Nephron (organoid): ENCODE results near the gene C4A.
"Not testable (repeated sequence)": the region's sequence is repeated elsewhere in the genome, so short reads cannot be mapped to it uniquely, and the experiment has no call there.

Experiments used
- H3K27ac Mint-ChIP-seq, 3 experiments: 2 replicates each; pipeline ENCODE4 v1.8.0; 2020; ENCODE audit warnings: mixed read lengths in 3 of 3, mild to moderate bottlenecking in 2 of 3, moderate library complexity in 1 of 3
- H3K27me3 Mint-ChIP-seq: 2 replicates; pipeline ENCODE4 v1.8.0; 2021; ENCODE audit warnings: low read depth, mild to moderate bottlenecking, moderate library complexity, mixed read lengths
- H3K36me3 Mint-ChIP-seq: 2 replicates; pipeline ENCODE4 v1.8.0; 2020; ENCODE audit warnings: low read depth, mixed read lengths
- H3K4me1 Mint-ChIP-seq: 2 replicates; pipeline ENCODE4 v1.8.0; 2020; ENCODE audit warnings: mixed read lengths
- H3K4me3 Mint-ChIP-seq, 3 experiments: 2 replicates each; pipeline ENCODE4 v1.8.0; 2020; ENCODE audit warnings: mild to moderate bottlenecking in 3 of 3, mixed read lengths in 3 of 3, moderate library complexity in 2 of 3
- H3K9me3 Mint-ChIP-seq: 2 replicates; pipeline ENCODE4 v1.8.0; 2020; ENCODE audit warnings: mixed read lengths

Gene C4A

DNA sequence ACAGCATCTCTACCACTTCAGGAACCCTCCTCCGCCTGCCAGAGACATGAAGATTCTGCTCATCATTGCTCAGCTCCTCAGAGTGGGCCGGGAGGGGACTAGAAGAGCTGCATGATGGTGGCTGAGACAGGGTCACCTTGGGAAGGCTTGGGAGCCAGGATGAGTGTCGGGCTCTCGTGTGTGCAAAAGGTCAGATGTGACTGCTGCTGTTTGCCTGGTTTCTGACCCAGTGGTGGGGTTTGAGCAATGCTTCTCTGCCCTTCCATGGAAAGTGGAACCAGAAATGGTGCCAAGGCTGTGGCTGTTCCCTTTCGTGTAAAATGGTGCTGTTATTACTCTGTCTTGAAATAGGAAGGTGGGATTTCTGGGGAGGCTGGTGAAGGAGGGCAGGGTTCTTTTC is 31.9 kb downstream of the C4A start:
- not testable (repeated sequence) for H3K27ac Mint-ChIP-seq, H3K4me1 Mint-ChIP-seq, H3K36me3 Mint-ChIP-seq, H3K4me3 Mint-ChIP-seq, H3K27me3 Mint-ChIP-seq, H3K9me3 Mint-ChIP-seq

DNA sequence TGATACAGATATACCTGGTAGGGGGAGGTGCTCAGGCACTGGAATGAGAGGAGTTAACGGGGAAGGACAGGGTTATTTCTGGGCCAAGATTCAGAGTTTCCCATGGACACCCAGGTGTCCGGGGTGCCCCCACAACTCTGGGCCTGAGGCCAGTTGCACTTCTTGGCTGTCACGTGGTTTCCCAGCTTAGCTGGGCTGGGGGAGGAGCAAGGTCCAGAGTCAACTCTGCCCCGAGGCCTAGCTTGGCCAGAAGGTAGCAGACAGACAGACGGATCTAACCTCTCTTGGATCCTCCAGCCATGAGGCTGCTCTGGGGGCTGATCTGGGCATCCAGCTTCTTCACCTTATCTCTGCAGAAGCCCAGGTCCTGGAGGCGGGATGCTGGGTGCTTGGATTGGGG is 32.7 kb downstream of the C4A start, which contains the start of gene C4B:
TSS of gene C4B (plus strand) at position 249 of the 400 bp plus-strand sequence. CDS start at position 300, 51 bp downstream.
- not testable (repeated sequence) for H3K9me3 Mint-ChIP-seq, H3K27me3 Mint-ChIP-seq, H3K36me3 Mint-ChIP-seq, H3K4me1 Mint-ChIP-seq, H3K4me3 Mint-ChIP-seq, H3K27ac Mint-ChIP-seq

- H3K4me1 Mint-ChIP-seq, H3K36me3 Mint-ChIP-seq, H3K9me3 Mint-ChIP-seq, H3K27ac Mint-ChIP-seq, H3K27me3 Mint-ChIP-seq, H3K4me3 Mint-ChIP-seq: not testable (repeated sequence)
Observed at GRCh38 chr6:32022100-32022499, 40.2 kb downstream of the C4A start.

- H3K27me3 Mint-ChIP-seq, H3K36me3 Mint-ChIP-seq, H3K27ac Mint-ChIP-seq, H3K9me3 Mint-ChIP-seq, H3K4me1 Mint-ChIP-seq, H3K4me3 Mint-ChIP-seq: not testable (repeated sequence)
Observed at GRCh38 chr6:32028631-32029030, 46.8 kb downstream of the C4A start.

- not testable (repeated sequence) for H3K27me3 Mint-ChIP-seq, H3K9me3 Mint-ChIP-seq, H3K27ac Mint-ChIP-seq, H3K36me3 Mint-ChIP-seq, H3K4me3 Mint-ChIP-seq, H3K4me1 Mint-ChIP-seq
Observed at GRCh38 chr6:32029553-32029952, 47.7 kb downstream of the C4A start.

DNA sequence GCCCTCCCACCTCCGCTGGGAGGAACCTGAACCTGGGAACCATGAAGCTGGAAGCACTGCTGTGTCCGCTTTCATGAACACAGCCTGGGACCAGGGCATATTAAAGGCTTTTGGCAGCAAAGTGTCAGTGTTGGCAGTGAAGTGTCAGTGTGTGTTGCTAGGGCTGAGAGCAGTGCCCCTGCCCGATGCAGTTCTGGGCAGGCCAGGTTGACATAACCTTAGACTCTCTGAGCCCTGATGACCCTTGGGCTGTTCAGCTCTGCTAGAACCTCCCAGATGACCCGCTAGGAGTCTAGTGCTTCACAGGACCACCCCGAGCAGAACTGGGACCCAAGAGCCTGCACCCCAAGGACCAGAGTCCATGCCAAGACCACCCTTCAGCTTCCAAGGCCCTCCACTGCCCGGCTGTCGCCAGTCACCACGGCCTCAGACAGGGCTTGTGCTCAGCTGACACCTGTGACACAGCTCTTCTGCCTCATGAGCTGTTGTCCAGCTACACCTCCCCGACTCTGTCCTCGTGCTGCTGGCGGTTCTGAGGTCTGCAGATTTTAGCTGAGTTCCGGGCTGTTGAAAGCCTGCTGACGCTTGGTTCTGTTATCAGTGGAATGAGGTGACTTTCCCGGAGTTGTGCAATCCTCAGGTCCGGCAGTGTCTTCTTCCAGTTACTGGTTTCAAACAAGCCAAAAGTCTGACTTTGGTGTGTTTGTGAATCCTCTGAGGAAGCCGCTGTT is 53.6 kb downstream of the C4A start:
- not testable (repeated sequence) for H3K4me1 Mint-ChIP-seq, H3K27me3 Mint-ChIP-seq, H3K36me3 Mint-ChIP-seq, H3K27ac Mint-ChIP-seq, H3K4me3 Mint-ChIP-seq, H3K9me3 Mint-ChIP-seq

GRCh38 chr6:32037136-32037535 is 55.3 kb downstream of the C4A start:
- H3K9me3 Mint-ChIP-seq, H3K27ac Mint-ChIP-seq, H3K36me3 Mint-ChIP-seq, H3K27me3 Mint-ChIP-seq, H3K4me3 Mint-ChIP-seq, H3K4me1 Mint-ChIP-seq: not testable (repeated sequence)

DNA sequence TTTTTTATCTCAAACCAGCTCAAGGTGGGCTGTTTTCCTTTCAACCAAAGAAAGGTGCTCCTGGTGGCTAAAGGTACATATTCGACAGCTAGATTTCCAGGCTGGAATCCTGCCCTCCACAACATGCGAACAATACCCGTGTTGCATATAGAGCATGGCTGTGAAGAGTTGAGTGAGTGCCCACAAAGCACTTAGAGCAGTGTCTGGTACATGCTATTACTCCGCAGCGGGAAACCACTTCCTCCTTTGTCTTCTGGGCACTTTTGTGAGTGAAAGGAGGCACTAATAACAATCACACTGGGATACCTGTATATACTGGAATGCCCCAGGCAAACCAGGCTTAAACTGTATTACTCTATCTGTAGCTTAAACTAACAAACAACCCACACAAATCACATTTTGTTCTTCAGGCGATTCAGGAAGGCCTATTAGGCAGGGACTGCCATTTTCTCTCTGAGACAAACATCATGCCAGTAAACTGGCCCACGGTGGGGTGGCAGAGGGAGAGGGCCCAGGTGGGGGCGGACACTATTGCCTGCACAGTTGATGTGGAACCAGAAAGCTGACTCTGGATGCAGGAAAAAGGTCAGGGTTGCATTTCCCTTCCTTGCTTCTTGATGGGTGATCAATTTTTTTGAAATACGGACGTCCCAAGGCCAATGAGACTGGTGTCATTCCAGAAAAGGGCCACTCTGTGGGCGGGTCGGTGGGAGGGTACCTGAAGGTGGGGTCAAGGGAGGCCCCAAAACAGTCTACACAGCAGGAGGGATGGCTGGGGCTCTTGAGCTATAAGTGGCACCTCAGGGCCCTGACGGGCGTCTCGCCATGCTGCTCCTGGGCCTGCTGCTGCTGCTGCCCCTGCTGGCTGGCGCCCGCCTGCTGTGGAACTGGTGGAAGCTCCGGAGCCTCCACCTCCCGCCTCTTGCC is 56.0 kb downstream of the C4A start, which contains the start of gene CYP21A2:
TSS of gene CYP21A2 (plus strand) at position 818 of the 927 bp plus-strand sequence. CDS start at position 826, 8 bp downstream.
- not testable (repeated sequence) for H3K9me3 Mint-ChIP-seq, H3K27ac Mint-ChIP-seq, H3K27me3 Mint-ChIP-seq, H3K4me1 Mint-ChIP-seq, H3K4me3 Mint-ChIP-seq, H3K36me3 Mint-ChIP-seq

DNA sequence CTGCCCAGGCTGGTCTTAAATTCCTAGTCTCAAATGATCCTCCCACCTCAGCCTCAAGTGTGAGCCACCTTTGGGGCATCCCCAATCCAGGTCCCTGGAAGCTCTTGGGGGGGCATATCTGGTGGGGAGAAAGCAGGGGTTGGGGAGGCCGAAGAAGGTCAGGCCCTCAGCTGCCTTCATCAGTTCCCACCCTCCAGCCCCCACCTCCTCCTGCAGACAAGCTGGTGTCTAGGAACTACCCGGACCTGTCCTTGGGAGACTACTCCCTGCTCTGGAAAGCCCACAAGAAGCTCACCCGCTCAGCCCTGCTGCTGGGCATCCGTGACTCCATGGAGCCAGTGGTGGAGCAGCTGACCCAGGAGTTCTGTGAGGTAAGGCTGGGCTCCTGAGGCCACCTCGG is 57.0 kb downstream of the C4A start:
- not testable (repeated sequence) for H3K27me3 Mint-ChIP-seq, H3K27ac Mint-ChIP-seq, H3K36me3 Mint-ChIP-seq, H3K9me3 Mint-ChIP-seq, H3K4me1 Mint-ChIP-seq, H3K4me3 Mint-ChIP-seq

DNA sequence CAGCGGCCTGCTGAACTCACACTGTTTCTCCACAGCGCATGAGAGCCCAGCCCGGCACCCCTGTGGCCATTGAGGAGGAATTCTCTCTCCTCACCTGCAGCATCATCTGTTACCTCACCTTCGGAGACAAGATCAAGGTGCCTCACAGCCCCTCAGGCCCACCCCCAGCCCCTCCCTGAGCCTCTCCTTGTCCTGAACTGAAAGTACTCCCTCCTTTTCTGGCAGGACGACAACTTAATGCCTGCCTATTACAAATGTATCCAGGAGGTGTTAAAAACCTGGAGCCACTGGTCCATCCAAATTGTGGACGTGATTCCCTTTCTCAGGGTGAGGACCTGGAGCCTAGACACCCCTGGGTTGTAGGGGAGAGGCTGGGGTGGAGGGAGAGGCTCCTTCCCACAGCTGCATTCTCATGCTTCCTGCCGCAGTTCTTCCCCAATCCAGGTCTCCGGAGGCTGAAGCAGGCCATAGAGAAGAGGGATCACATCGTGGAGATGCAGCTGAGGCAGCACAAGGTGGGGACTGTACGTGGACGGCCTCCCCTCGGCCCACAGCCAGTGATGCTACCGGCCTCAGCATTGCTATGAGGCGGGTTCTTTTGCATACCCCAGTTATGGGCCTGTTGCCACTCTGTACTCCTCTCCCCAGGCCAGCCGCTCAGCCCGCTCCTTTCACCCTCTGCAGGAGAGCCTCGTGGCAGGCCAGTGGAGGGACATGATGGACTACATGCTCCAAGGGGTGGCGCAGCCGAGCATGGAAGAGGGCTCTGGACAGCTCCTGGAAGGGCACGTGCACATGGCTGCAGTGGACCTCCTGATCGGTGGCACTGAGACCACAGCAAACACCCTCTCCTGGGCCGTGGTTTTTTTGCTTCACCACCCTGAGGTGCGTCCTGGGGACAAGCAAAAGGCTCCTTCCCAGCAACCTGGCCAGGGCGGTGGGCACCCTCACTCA is 57.7 kb downstream of the C4A start:
- not testable (repeated sequence) for H3K27me3 Mint-ChIP-seq, H3K36me3 Mint-ChIP-seq, H3K4me3 Mint-ChIP-seq

GRCh38 chr6:32040299-32041049 is 58.6 kb downstream of the C4A start:
- H3K4me1 Mint-ChIP-seq, H3K27me3 Mint-ChIP-seq, H3K4me3 Mint-ChIP-seq: not testable (repeated sequence)

More for the DNA sequence above, 57.7 kb downstream of the C4A start:
- H3K9me3 Mint-ChIP-seq, H3K4me1 Mint-ChIP-seq, H3K27ac Mint-ChIP-seq: not testable (repeated sequence)

DNA sequence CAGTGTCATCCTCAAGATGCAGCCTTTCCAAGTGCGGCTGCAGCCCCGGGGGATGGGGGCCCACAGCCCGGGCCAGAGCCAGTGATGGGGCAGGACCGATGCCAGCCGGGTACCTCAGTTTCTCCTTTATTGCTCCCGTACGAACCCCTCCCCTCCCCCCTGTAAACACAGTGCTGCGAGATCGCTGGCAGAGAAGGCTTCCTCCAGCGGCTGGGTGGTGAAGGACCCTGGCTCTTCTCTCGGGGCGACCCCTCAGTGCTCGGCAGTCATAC is 59.1 kb downstream of the C4A start:
- not testable (repeated sequence) for H3K4me1 Mint-ChIP-seq, H3K36me3 Mint-ChIP-seq, H3K27ac Mint-ChIP-seq, H3K27me3 Mint-ChIP-seq, H3K4me3 Mint-ChIP-seq, H3K9me3 Mint-ChIP-seq

More at GRCh38 chr6:32040299-32041049, 58.6 kb downstream of the C4A start:
- H3K36me3 Mint-ChIP-seq, H3K9me3 Mint-ChIP-seq, H3K27ac Mint-ChIP-seq: not testable (repeated sequence)

DNA sequence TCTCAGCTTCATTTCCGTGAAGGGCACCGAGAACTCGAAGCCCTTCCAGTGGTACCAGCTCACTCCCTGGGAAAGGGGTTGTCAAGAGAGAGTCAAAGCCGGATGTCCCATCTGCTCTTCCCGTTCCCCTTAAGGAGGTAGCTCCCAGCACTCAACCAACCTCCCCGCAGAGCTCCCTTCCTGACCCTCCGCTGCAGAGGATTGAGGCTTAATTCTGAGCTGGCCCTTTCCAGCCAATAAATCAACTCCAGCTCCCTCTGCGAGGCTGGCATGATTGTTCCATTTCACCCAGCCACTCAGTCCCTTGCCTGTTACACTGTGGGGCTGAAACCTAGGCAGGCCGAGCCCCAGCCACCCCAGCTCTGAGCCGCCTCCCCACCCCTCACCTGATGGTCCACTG is 59.5 kb downstream of the C4A start:
- not testable (repeated sequence) for H3K9me3 Mint-ChIP-seq, H3K36me3 Mint-ChIP-seq, H3K27ac Mint-ChIP-seq, H3K4me3 Mint-ChIP-seq, H3K4me1 Mint-ChIP-seq, H3K27me3 Mint-ChIP-seq

DNA sequence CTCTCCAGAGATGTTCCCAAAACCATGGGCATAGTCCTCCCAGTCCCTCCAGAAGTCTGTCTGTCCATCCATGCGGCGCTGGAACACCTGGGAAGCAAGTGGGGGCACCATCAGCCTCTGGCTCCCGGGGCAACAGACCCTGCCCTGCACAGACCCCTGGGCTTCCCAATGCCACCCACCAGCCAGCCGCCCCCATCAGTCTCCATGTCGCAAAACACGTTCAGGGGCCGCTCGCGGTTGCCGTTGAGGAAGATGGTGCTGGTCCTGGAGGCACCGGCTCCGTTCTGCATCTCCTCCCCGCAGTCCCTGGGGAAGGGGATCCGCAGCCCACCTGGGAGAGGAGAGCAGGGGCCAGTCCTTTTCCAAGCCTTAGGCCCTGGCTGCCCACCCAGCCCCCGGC is 60.4 kb downstream of the C4A start:
- H3K36me3 Mint-ChIP-seq, H3K9me3 Mint-ChIP-seq, H3K4me3 Mint-ChIP-seq, H3K27me3 Mint-ChIP-seq, H3K4me1 Mint-ChIP-seq, H3K27ac Mint-ChIP-seq: not testable (repeated sequence)
